GM23248 (cell line): ENCODE results near the gene SHB. TPM values are rescaled to one million over a fixed set of nuclear protein-coding genes. Genes with fewer than 3 reads are reported as not detected.

ENCODE experiments used
- DNase-seq: peaks from one replicate; pipeline ENCODE4 v3.0.0-alpha.2; 2015
- H2AFZ ChIP-seq: fragments of 200-600 bp; sonication (generic); 2 replicates; pipeline ENCODE4 v1.6.1; 2016; ENCODE audit warnings: antibody characterized with exemption
- H3F3A ChIP-seq: fragments of 200-600 bp; sonication (generic); 2 replicates; pipeline ENCODE4 v1.6.1; 2016; ENCODE audit warnings: mild to moderate bottlenecking, antibody characterized with exemption, mixed run types; ENCODE audit not compliant: insufficient read depth
- H3K27ac ChIP-seq: fragments of 200-600 bp; sonication (generic); 2 replicates; pipeline ENCODE4 v1.5.1; 2016; ENCODE audit warnings: mild to moderate bottlenecking
- H3K27me3 ChIP-seq: fragments of 200-600 bp; sonication (generic); replicated peaks from 2 replicates; pipeline ENCODE4 v1.6.1; 2016; ENCODE audit warnings: mild to moderate bottlenecking; ENCODE audit not compliant: insufficient read depth
- H3K36me3 ChIP-seq: fragments of 200-600 bp; sonication (generic); 2 replicates; pipeline ENCODE4 v1.6.1; 2016; ENCODE audit warnings: low read depth, mild to moderate bottlenecking
- H3K4me1 ChIP-seq: fragments of 200-600 bp; sonication (generic); 2 replicates; pipeline ENCODE4 v1.6.1; 2016; ENCODE audit warnings: mild to moderate bottlenecking; ENCODE audit not compliant: insufficient read depth
- H3K4me2 ChIP-seq: fragments of 200-600 bp; sonication (generic); one replicate; pipeline ENCODE4 v1.6.1; 2016; ENCODE audit warnings: mild to moderate bottlenecking; ENCODE audit not compliant: unreplicated experiment
- H3K4me3 ChIP-seq: fragments of 200-600 bp; sonication (generic); 2 replicates; pipeline ENCODE4 v1.5.1; 2016; ENCODE audit warnings: mild to moderate bottlenecking
- H3K79me2 ChIP-seq: fragments of 200-600 bp; sonication (generic); 2 replicates; pipeline ENCODE4 v1.6.1; 2016; ENCODE audit warnings: mild to moderate bottlenecking; ENCODE audit not compliant: insufficient read depth
- H3K9ac ChIP-seq: fragments of 200-600 bp; sonication (generic); 2 replicates; pipeline ENCODE4 v1.6.1; 2016; ENCODE audit warnings: mild to moderate bottlenecking
- H3K9me2 ChIP-seq: fragments of 200-600 bp; sonication (generic); 2 replicates; pipeline ENCODE4 v1.6.1; 2016; ENCODE audit warnings: mixed run types, mild to moderate bottlenecking, moderate library complexity; ENCODE audit not compliant: insufficient read depth
- H3K9me3 ChIP-seq: fragments of 200-600 bp; sonication (generic); one replicate; pipeline ENCODE4 v1.6.1; 2017; ENCODE audit warnings: low read depth
- H4K20me1 ChIP-seq: fragments of 200-600 bp; sonication (generic); 2 replicates; pipeline ENCODE4 v1.6.0; 2016; ENCODE audit not compliant: insufficient read depth
- EZH2 ChIP-seq: fragments of 200-600 bp; sonication (generic); IDR thresholded peaks from 2 replicates; pipeline ENCODE4 v1.6.1; 2018; ENCODE audit warnings: antibody characterized with exemption, mild to moderate bottlenecking; ENCODE audit not compliant: insufficient read depth, poor library complexity, severe bottlenecking
- EZH2phosphoT487 ChIP-seq: fragments of 200-600 bp; sonication (generic); IDR thresholded peaks from 2 replicates; pipeline ENCODE4 v1.6.1; 2018; ENCODE audit warnings: antibody characterized with exemption, moderate library complexity, mild to moderate bottlenecking, low read depth; ENCODE audit not compliant: insufficient read depth
- WGBS, 2 experiments: methylation state at CpG; one replicate each; pipeline ENCODE4 v1.1.6; 2015 to 2017; ENCODE audit warnings: low lambda C conversion rate in 2 of 2, low coverage in 1 of 2; ENCODE audit errors: missing lambda C conversion rate in 2 of 2; 5-methylcytosine and 5-hydroxymethylcytosine counted together
- in situ Hi-C: fragments of 300-500 bp; cut with MboI; formaldehyde crosslinking; loops from 2 replicates; pipeline ENCODE4 v1.15.0; 2020
- polyA plus RNA-seq: library from polyadenylated mRNA; unstranded; fragments of >200 nt; fragmentation: Nextera tagmentation; extraction: Ambion mirVana; gene quantifications from 2 replicates; pipeline ENCODE4 v1.2.1, GENCODE V29; 2016
- total RNA-seq: library from RNA; depleted of rRNA; stranded (reverse); fragments of >200 nt; shearing (Covaris generic); gene quantifications from 2 replicates; pipeline ENCODE4 v1.2.3, GENCODE V29; 2014

Gene SHB
- total and polyA plus RNA-seq, 2 experiments from 2014 or later: 3.9 to 11.1 TPM

DNA sequence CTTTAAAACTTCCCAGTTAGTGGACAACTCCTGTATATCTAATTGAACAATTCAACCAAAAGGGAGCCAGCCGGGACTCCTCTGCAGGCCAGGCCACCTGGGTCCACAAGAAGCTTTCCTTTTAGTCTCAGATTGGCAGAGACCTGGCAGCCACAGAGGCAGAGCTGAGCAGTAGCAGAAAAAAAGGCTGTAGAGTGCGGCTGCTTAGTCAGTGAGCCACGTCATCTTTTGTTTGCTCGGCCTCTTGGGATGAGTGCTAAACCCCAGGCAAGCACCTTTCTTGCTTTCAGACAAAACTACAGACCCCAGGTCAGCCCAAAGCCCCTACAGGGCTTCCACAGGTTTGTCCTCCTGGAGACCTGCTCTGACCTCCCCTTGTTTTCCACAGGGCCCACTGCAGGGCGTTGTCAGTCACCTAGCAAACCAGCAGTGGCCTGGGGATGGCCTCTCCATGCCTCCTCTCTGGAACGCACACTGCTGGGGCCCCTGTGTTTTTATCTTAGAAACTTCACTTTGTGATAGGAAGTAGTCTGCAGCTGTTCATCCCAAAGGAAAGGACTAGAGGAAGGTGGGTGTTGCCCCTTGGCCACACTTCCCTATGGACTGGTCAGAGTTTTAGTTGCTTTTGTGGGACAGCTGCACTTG, 49.9 kb downstream of the SHB start:
- in situ Hi-C loops: no loop called here
- H4K20me1 ChIP-seq: no peaks in the 10 kb centered on the region
- no peaks in the 10 kb centered on the region for H3K9me2 ChIP-seq
- peaks cover 48% of the 10 kb centered on the region for H3F3A ChIP-seq
- 2 to 4% methylated on average over 6 of the region's 6 CpGs for WGBS, 2 experiments
- H3K9me3 ChIP-seq: no peaks in the 10 kb centered on the region
- H3K36me3 ChIP-seq: no peaks in the 10 kb centered on the region
- peak; percentile 95 for DNase-seq
- peak overlapping the region; percentile 63 for H3K4me2 ChIP-seq
- peak overlapping the region; percentile 77 for H3K27ac ChIP-seq
- H3K4me1 ChIP-seq: peaks cover 55% of the 10 kb centered on the region
- no peak for TF ChIP-seq EZH2phosphoT487
- TF ChIP-seq EZH2: no peak
- H2AFZ ChIP-seq: no peak overlapping the region
- H3K27me3 ChIP-seq: no peaks in the 10 kb centered on the region
- H3K79me2 ChIP-seq: peaks cover 58% of the 10 kb centered on the region
- H3K4me3 ChIP-seq: peak overlapping the region; percentile 36
- H3K9ac ChIP-seq: peak overlapping the region; percentile 61

- in situ Hi-C loops: no loop called here
- H3K36me3 ChIP-seq: no peaks in the 10 kb centered on the region
- peak overlapping the region; percentile 77 for H3K27ac ChIP-seq
- 14% methylated on average over 5 of the region's 5 CpGs for WGBS, 2 experiments
- H4K20me1 ChIP-seq: no peaks in the 10 kb centered on the region
- H3K4me3 ChIP-seq: peak overlapping the region; percentile 36
- no peak overlapping the region for H2AFZ ChIP-seq
- H3F3A ChIP-seq: peaks cover 48% of the 10 kb centered on the region
- H3K9me3 ChIP-seq: no peaks in the 10 kb centered on the region
- TF ChIP-seq EZH2 (no peak), EZH2phosphoT487 (no peak)
- H3K9me2 ChIP-seq: no peaks in the 10 kb centered on the region
- peak overlapping the region; percentile 63 for H3K4me2 ChIP-seq
- H3K27me3 ChIP-seq: no peaks in the 10 kb centered on the region
- H3K79me2 ChIP-seq: peaks cover 55% of the 10 kb centered on the region
- peak overlapping the region; percentile 61 for H3K9ac ChIP-seq
- peak; percentile 32 for DNase-seq
- peaks cover 49% of the 10 kb centered on the region for H3K4me1 ChIP-seq
Measured at GRCh38 chr9:38018241-38018957, 50.6 kb downstream of the SHB start.

GRCh38 chr9:38017885-38018186, 51.2 kb downstream of the SHB start:
- peak overlapping the region; percentile 73; the same call in 1 of the 2 replicates for H3K9ac ChIP-seq
- WGBS, 2 experiments: 60 to 66% methylated on average over 2 of the region's 2 CpGs
- H3K79me2 ChIP-seq: peaks cover 55% of the 10 kb centered on the region

DNA sequence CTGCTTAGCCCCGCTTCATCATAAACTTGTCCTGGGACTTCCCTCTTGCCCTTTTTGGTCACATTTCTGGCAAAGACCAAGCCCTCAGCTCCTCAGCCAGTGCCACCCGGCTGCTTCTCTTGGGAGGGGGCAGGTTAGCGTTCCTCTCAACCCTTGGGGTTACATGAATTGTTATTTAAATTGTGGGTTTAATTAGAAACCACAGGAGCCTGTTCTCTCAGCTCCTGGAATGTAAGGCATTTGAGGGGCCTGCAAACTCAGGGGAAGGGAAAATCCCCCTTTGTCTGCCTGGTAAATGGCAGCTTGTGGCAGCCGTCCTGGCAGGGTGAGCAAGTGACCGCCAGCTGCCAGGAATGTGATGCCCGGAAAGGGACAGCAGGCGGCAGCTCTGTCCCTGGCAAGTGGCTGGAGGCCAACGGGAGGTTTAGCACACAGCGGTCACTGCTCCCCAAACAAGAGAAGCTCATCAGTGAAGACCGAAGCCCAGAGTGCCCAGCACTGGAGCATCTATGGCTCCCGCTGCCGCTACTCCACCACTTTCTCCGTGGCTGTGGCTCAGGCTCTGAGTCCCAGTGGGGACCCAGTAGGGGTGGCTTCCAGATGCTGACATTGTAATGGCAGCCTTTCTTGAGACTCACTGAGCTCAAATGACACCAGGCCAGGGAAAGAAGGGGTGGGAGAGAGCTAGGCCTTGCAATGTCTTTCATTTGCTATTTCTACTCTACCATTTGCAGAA, 51.7 kb downstream of the SHB start:
- Histone ChIP-seq H3K4me1 (peaks cover 49% of the 10 kb centered on the region), H3K9me2 (no peaks in the 10 kb centered on the region), H2AFZ (no peak overlapping the region), H3K27me3 (no peaks in the 10 kb centered on the region), H3K4me3 (peak overlapping the region; percentile 38; the same call in 1 of the 2 replicates), H3F3A (peaks cover 48% of the 10 kb centered on the region), H3K27ac (peak overlapping the region; percentile 77), H3K9ac (peak overlapping the region; percentile 73), H3K36me3 (no peaks in the 10 kb centered on the region), H4K20me1 (no peaks in the 10 kb centered on the region), H3K79me2 (peaks cover 55% of the 10 kb centered on the region), H3K9me3 (no peaks in the 10 kb centered on the region), H3K4me2 (peak overlapping the region; percentile 63)
- in situ Hi-C loops: no loop called here
- peak; percentile 53 for DNase-seq
- TF ChIP-seq EZH2phosphoT487: no peak
- TF ChIP-seq EZH2: no peak
- WGBS, 2 experiments: 44 to 45% methylated on average over 13 of the region's 13 CpGs

More at GRCh38 chr9:38017885-38018186, 51.2 kb downstream of the SHB start:
- TF ChIP-seq EZH2phosphoT487: no peak
- no peak for TF ChIP-seq EZH2
- Histone ChIP-seq H3K36me3 (no peaks in the 10 kb centered on the region), H3K9me2 (no peaks in the 10 kb centered on the region), H4K20me1 (no peaks in the 10 kb centered on the region), H2AFZ (no peak overlapping the region), H3K27me3 (no peaks in the 10 kb centered on the region), H3K4me2 (peak overlapping the region; percentile 63), H3K4me3 (no peak overlapping the region), H3F3A (peaks cover 48% of the 10 kb centered on the region), H3K27ac (peak overlapping the region; percentile 77), H3K4me1 (peaks cover 49% of the 10 kb centered on the region), H3K9me3 (no peaks in the 10 kb centered on the region)
- peak; percentile 32 for DNase-seq
- in situ Hi-C loops: no loop called here
